ENCODE measurements around the gene FLACC1. TPM values are rescaled to one million over a fixed set of nuclear protein-coding genes. Genes with fewer than 3 reads are reported as not detected.

The FLACC1 gene
- total RNA-seq, 1 experiment from 2014 or later: 0.17 TPM

GRCh38 chr2:201353116-201353515 is 4.0 kb downstream of the FLACC1 start:
- ChIA-PET CTCF (interaction anchor here (2.1 to 2.8 kb wide), 2 partner anchors 11 to 121 kb away, joined by 7 to 16 read pairs; no protein-coding TSS in a partner anchor), POLR2A (no interaction called here)
- no peak for ATAC-seq
- no peak for DNase-seq (ENCODE audit: low spot score)
- Mint-ChIP-seq H3K27ac (no peak overlapping the region), H3K36me3 (no peaks in the 10 kb centered on the region), H3K4me3 (no peak overlapping the region), H3K4me1 (peaks cover 5% of the 10 kb centered on the region), H3K27me3 (ENCODE audit: low read depth) (no peaks in the 10 kb centered on the region), H3K9me3 (no peaks in the 10 kb centered on the region)
- TF ChIP-seq ELF4 (CRISPR knock-in tag; IDR thresholded peaks at IDR 0.05; ENCODE audit: low read depth) (no peak), TP53 (CRISPR knock-in tag; IDR thresholded peaks at IDR 0.05) (no peak), ARID4B (CRISPR knock-in tag; IDR thresholded peaks at IDR 0.05; ENCODE audit: borderline replicate concordance) (no peak), E2F4 (CRISPR knock-in tag; IDR thresholded peaks at IDR 0.05; ENCODE audit: borderline replicate concordance, low read depth) (no peak), GTF2I (CRISPR knock-in tag; conservative IDR thresholded peaks at IDR 0.05) (no peak), EMX1 (CRISPR knock-in tag; IDR thresholded peaks at IDR 0.05) (no peak), ZNF425 (CRISPR knock-in tag; conservative IDR thresholded peaks at IDR 0.05) (no peak), JAZF1 (CRISPR knock-in tag; IDR thresholded peaks at IDR 0.05) (no peak), IRF2 (CRISPR knock-in tag; IDR thresholded peaks at IDR 0.05; ENCODE audit: borderline replicate concordance, low read depth) (no peak), AR (CRISPR knock-in tag; IDR thresholded peaks at IDR 0.05) (no peak), MAX (CRISPR knock-in tag; IDR thresholded peaks at IDR 0.05) (no peak), E2F1 (CRISPR knock-in tag; IDR thresholded peaks at IDR 0.05) (no peak)

GRCh38 chr2:201350879-201351278 is 6.3 kb downstream of the FLACC1 start:
- ATAC-seq (no peak), DNase-seq (ENCODE audit: low spot score) (no peak)
- CTCF ChIA-PET: interaction anchor here (2.8 kb wide), 1 partner anchor 13 kb away, joined by 16 read pairs; no protein-coding TSS in a partner anchor
- POLR2A ChIA-PET: no interaction called here
- Mint-ChIP-seq H3K9me3 (no peaks in the 10 kb centered on the region), H3K27ac (no peak overlapping the region), H3K36me3 (no peaks in the 10 kb centered on the region), H3K27me3 (ENCODE audit: low read depth) (no peaks in the 10 kb centered on the region), H3K4me1 (no peaks in the 10 kb centered on the region), H3K4me3 (no peak overlapping the region)
- no peak for TF ChIP-seq STAT6 (CRISPR knock-in tag; conservative IDR thresholded peaks at IDR 0.05; ENCODE audit: low read depth)
- TF ChIP-seq NFATC4 (CRISPR knock-in tag; IDR thresholded peaks at IDR 0.05): no peak
- no peak for TF ChIP-seq TCF7 (CRISPR knock-in tag; IDR thresholded peaks at IDR 0.05; ENCODE audit: low read depth)
- no peak for TF ChIP-seq ZNF281 (CRISPR knock-in tag; IDR thresholded peaks at IDR 0.05)
- no peak for TF ChIP-seq ZNF232 (CRISPR knock-in tag; IDR thresholded peaks at IDR 0.05)
- TF ChIP-seq IRF2 (CRISPR knock-in tag; IDR thresholded peaks at IDR 0.05; ENCODE audit: borderline replicate concordance, low read depth): no peak
